Activated CD8-positive, alpha-beta memory T cell treated with anti-CD3 and anti-CD28 coated beads for 36 hours (primary cell): Measurements from ENCODE around the gene CUX1. TPM values are rescaled to one million over a fixed set of nuclear protein-coding genes. Genes with fewer than 3 reads are reported as not detected.

Experiments
- CTCF ChIA-PET: fragments of 350-600 bp; sonication (Branson Sonifier 250); formaldehyde crosslinking; loops from one replicate; lab custom pipeline; 2021; ENCODE audit warnings: antibody characterized with exemption; lab: Charles Lee
- POLR2A ChIA-PET: fragments of 350-600 bp; sonication (Branson Sonifier 250); formaldehyde crosslinking; loops from one replicate; lab custom pipeline; 2021; ENCODE audit warnings: antibody characterized with exemption; lab: Charles Lee
- total RNA-seq, 2 experiments: library from RNA; stranded (reverse); gene quantifications; one replicate each; pipeline ENCODE4 v1.2.3, GENCODE V29; 2021

The CUX1 gene
- total RNA-seq, 2 experiments from 2014 or later: 21.1 to 23.2 TPM

GRCh38 chr7:102239206-102239820 lies 421.9 kb downstream of the CUX1 start:
- CTCF ChIA-PET: interaction anchor here (2.5 kb wide), 1 partner anchor 637 kb away, joined by 6 read pairs; no protein-coding TSS in a partner anchor

GRCh38 chr7:102241431-102241830 lies 424.0 kb downstream of the CUX1 start:
- CTCF ChIA-PET: no interaction called here
- POLR2A ChIA-PET: no interaction called here

More at GRCh38 chr7:102239206-102239820, 421.9 kb downstream of the CUX1 start:
- POLR2A ChIA-PET: no interaction called here

GRCh38 chr7:102244601-102245000 lies 427.2 kb downstream of the CUX1 start:
- CTCF ChIA-PET: interaction anchor here (0.6 kb wide), 1 partner anchor 29 kb away, joined by 3 read pairs; no protein-coding TSS in a partner anchor
- POLR2A ChIA-PET: no interaction called here

- ChIA-PET CTCF (no interaction called here), POLR2A (no interaction called here)
Observed at GRCh38 chr7:102248081-102248455, 430.6 kb downstream of the CUX1 start.

- CTCF ChIA-PET: no interaction called here
- POLR2A ChIA-PET: no interaction called here
Observed at GRCh38 chr7:102248456-102249395, 431.3 kb downstream of the CUX1 start.

GRCh38 chr7:102251531-102252365 lies 434.3 kb downstream of the CUX1 start:
- POLR2A ChIA-PET: no interaction called here
- CTCF ChIA-PET: no interaction called here

- POLR2A ChIA-PET: no interaction called here
- CTCF ChIA-PET: no interaction called here
Observed at GRCh38 chr7:102252366-102252982, 435.0 kb downstream of the CUX1 start.

- POLR2A ChIA-PET: no interaction called here
- CTCF ChIA-PET: no interaction called here
Observed at GRCh38 chr7:102253066-102253972, 435.9 kb downstream of the CUX1 start.

- CTCF ChIA-PET: no interaction called here
Observed at GRCh38 chr7:102253973-102254370, 436.5 kb downstream of the CUX1 start.

GRCh38 chr7:102254521-102254920 lies 437.1 kb downstream of the CUX1 start:
- POLR2A ChIA-PET: no interaction called here
- CTCF ChIA-PET: interaction anchor here (0.7 kb wide), 1 partner anchor 552 kb away, joined by 3 read pairs; no protein-coding TSS in a partner anchor

More at GRCh38 chr7:102253973-102254370, 436.5 kb downstream of the CUX1 start:
- POLR2A ChIA-PET: no interaction called here

GRCh38 chr7:102255501-102255900 lies 438.1 kb downstream of the CUX1 start:
- CTCF ChIA-PET: no interaction called here
- POLR2A ChIA-PET: interaction anchor here (0.6 kb wide), 1 partner anchor 422 kb away, joined by 5 read pairs; no protein-coding TSS in a partner anchor

GRCh38 chr7:102255916-102256315 lies 438.5 kb downstream of the CUX1 start:
- CTCF ChIA-PET: no interaction called here
- POLR2A ChIA-PET: interaction anchor here (0.6 kb wide), 1 partner anchor 422 kb away, joined by 5 read pairs; no protein-coding TSS in a partner anchor

- CTCF ChIA-PET: no interaction called here
Observed at GRCh38 chr7:102258073-102258748, 440.8 kb downstream of the CUX1 start.

GRCh38 chr7:102258749-102259107 lies 441.3 kb downstream of the CUX1 start:
- POLR2A ChIA-PET: no interaction called here
- CTCF ChIA-PET: no interaction called here

More at GRCh38 chr7:102258073-102258748, 440.8 kb downstream of the CUX1 start:
- POLR2A ChIA-PET: no interaction called here

- ChIA-PET CTCF (interaction anchor here (1.2 kb wide), 1 partner anchor 12 kb away, joined by 3 read pairs; no protein-coding TSS in a partner anchor), POLR2A (no interaction called here)
Observed at GRCh38 chr7:102260856-102261255, 443.4 kb downstream of the CUX1 start.

- POLR2A ChIA-PET: no interaction called here
Observed at GRCh38 chr7:102261451-102261850, 444.0 kb downstream of the CUX1 start.

GRCh38 chr7:102262546-102262945 lies 445.1 kb downstream of the CUX1 start:
- CTCF ChIA-PET: interaction anchor here (0.7 kb wide), 1 partner anchor 717 kb away, joined by 4 read pairs; no protein-coding TSS in a partner anchor
- POLR2A ChIA-PET: no interaction called here

More at GRCh38 chr7:102261451-102261850, 444.0 kb downstream of the CUX1 start:
- CTCF ChIA-PET: no interaction called here
